Gastroesophageal sphincter (tissue), 4 donors: ENCODE measurements around the gene SPON2. TPM values are rescaled to one million over a fixed set of nuclear protein-coding genes. Genes with fewer than 3 reads are reported as not detected.
A peak's percentile ranks its signal among the peaks of the same experiment; 100 is the strongest.

Source experiments
- ATAC-seq: fragments of 150-250 bp; one replicate; pipeline ENCODE4 v1.9.1; 2016; ENCODE audit warnings: mild to moderate bottlenecking, moderate library complexity
- H3K27ac ChIP-seq, 4 donors: fragments of 200-600 bp; sonication (generic) in 3 of 4; 1 replicate in 3 of 4; 2 replicates in 1 of 4; pipeline ENCODE4 v1.5.1; 2016 to 2019
- H3K27me3 ChIP-seq: fragments of 200-600 bp; sonication (generic); one replicate; pipeline ENCODE4 v1.5.1; 2019
- H3K36me3 ChIP-seq, 2 donors: fragments of 200-600 bp; sonication (generic); one replicate each; pipeline ENCODE4 v1.5.1; 2019; ENCODE audit warnings: control low read depth in 1 of 2
- H3K4me1 ChIP-seq, 3 donors: fragments of 200-600 bp; sonication (generic); 1 replicate in 2 of 3; 2 replicates in 1 of 3; pipeline ENCODE4 v1.5.1; 2016 to 2019; ENCODE audit warnings: control low read depth in 2 of 3
- H3K4me3 ChIP-seq, 2 donors: fragments of 200-600 bp; sonication (generic); one replicate each; pipeline ENCODE4 v1.5.1; 2019; ENCODE audit warnings: mild to moderate bottlenecking in 1 of 2, moderate library complexity in 1 of 2
- H3K9me3 ChIP-seq, 3 donors: fragments of 200-600 bp; sonication (generic); one replicate each; pipeline ENCODE4 v1.5.1; 2017 to 2019; ENCODE audit warnings: control low read depth in 2 of 3
- EP300 ChIP-seq: sonication (generic); formaldehyde crosslinking; IDR thresholded peaks from one replicate; pipeline ENCODE4 v1.6.1; 2017; ENCODE audit warnings: antibody characterized with exemption, mild to moderate bottlenecking
- POLR2A ChIP-seq, 2 donors: fragments of 450-650 bp; IDR thresholded peaks; one replicate each; pipeline ENCODE4 v1.6.1; 2017; ENCODE audit warnings: antibody characterized with exemption in 2 of 2, mild to moderate bottlenecking in 2 of 2, moderate library complexity in 1 of 2
- POLR2AphosphoS5 ChIP-seq: sonication (generic); formaldehyde crosslinking; IDR thresholded peaks from one replicate; pipeline ENCODE4 v1.6.1; 2017; ENCODE audit warnings: antibody characterized with exemption
- WGBS, 2 donors: methylation state at CpG; one replicate each; pipeline ENCODE4 v1.1.5; 2018; ENCODE audit warnings: low coverage in 1 of 2; 5-methylcytosine and 5-hydroxymethylcytosine counted together
- total RNA-seq, 4 donors: library from RNA; depleted of rRNA; stranded (reverse); fragments of >200 nt; gene quantifications; one replicate each; pipeline ENCODE4 v1.1.0, GENCODE V29; 2016
- TF ChIP-seq, protein P1 (sequence below), 4 experiments: fragments of 200-600 bp in 2 of 4; fragments of 450-650 bp in 2 of 4; sonication (generic) in 1 of 4; IDR thresholded peaks; one replicate each; pipeline ENCODE4 v1.5.1; 2017 to 2019; ENCODE audit warnings: antibody characterized with exemption in 4 of 4, mild to moderate bottlenecking in 2 of 4, moderate library complexity in 2 of 4

The SPON2 gene
- total RNA-seq, 4 donors from 2014 or later, result 16.3 to 72.5 (median 55.0) TPM

DNA sequence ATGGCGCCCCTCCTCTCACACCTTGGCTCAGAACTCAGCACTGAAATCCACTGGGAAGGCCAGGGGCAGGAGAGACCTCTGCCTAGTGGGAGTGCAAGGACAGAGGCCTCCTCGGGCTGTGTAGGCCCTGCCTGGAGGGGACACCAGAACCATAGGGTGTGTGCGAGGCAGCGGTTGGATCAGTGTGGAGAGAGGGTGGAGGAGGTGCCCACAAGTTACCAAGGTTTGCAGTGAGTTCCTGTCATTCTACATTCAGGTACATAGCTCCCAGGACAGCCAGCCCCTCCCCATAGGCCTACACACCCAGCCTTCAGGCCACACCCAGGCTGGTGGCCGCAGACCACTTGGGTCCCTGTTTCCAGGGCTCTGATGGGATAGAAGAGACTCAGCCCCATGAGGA lies 19.2 kb upstream of the SPON2 start:
- Histone ChIP-seq H3K4me1 (peaks cover 10 to 52% (median 31%) of the 10 kb centered on the region in 3 donors), H3K9me3 (no peaks in the 10 kb centered on the region), H3K36me3 (no peaks in the 10 kb centered on the region), H3K4me3 (no peak overlapping the region), H3K27me3 (no peaks in the 10 kb centered on the region), H3K27ac (peak overlapping the region; percentile 16 to 87 (median 80))
- ATAC-seq, result no peak
- 62% methylated on average over 3 of the region's 5 CpGs; no CpG with 5 or more reads in 1 of the 2 donors for WGBS, 2 donors
- TF ChIP-seq EP300, result no peak
- TF ChIP-seq POLR2A (IDR thresholded peaks at IDR 0.05), result no peak
- TF ChIP-seq POLR2AphosphoS5, result no peak
- TF ChIP-seq, protein P1, sequence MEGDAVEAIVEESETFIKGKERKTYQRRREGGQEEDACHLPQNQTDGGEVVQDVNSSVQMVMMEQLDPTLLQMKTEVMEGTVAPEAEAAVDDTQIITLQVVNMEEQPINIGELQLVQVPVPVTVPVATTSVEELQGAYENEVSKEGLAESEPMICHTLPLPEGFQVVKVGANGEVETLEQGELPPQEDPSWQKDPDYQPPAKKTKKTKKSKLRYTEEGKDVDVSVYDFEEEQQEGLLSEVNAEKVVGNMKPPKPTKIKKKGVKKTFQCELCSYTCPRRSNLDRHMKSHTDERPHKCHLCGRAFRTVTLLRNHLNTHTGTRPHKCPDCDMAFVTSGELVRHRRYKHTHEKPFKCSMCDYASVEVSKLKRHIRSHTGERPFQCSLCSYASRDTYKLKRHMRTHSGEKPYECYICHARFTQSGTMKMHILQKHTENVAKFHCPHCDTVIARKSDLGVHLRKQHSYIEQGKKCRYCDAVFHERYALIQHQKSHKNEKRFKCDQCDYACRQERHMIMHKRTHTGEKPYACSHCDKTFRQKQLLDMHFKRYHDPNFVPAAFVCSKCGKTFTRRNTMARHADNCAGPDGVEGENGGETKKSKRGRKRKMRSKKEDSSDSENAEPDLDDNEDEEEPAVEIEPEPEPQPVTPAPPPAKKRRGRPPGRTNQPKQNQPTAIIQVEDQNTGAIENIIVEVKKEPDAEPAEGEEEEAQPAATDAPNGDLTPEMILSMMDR (IDR thresholded peaks at IDR 0.05), result no peak

DNA sequence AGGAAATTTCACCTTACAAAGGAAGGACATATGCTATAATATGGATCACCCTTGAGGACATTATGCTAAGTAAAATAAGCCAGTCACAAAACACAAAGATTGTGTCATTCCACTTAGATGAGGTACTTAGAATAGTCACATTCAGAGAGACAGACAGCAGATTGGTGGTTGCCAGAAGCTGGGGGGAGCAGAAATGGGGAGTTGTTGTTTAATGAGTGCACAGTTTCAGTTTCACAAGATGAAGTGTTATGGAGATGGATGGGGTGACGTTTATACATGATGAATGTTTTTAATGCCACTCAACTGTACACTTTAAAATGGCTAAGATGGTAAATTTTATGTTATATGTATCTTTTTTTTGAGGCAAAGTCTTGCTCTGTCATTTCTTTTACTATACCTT lies 14.8 kb upstream of the SPON2 start:
- Histone ChIP-seq H3K36me3 (no peaks in the 10 kb centered on the region), H3K4me3 (no peak overlapping the region), H3K4me1 (peaks cover 0 to 14% (median 6%) of the 10 kb centered on the region in 3 donors), H3K27ac (no peak overlapping the region), H3K9me3 (no peaks in the 10 kb centered on the region), H3K27me3 (no peaks in the 10 kb centered on the region)
- ATAC-seq, result no peak
- whole genome bisulfite sequencing, 2 donors, result 41 to 60% methylated on average over 1 of the region's 1 CpG
- TF ChIP-seq, protein P1 (IDR thresholded peaks at IDR 0.05), result no peak
- TF ChIP-seq POLR2AphosphoS5 (no peak), EP300 (no peak), POLR2A (IDR thresholded peaks at IDR 0.05) (no peak)

DNA sequence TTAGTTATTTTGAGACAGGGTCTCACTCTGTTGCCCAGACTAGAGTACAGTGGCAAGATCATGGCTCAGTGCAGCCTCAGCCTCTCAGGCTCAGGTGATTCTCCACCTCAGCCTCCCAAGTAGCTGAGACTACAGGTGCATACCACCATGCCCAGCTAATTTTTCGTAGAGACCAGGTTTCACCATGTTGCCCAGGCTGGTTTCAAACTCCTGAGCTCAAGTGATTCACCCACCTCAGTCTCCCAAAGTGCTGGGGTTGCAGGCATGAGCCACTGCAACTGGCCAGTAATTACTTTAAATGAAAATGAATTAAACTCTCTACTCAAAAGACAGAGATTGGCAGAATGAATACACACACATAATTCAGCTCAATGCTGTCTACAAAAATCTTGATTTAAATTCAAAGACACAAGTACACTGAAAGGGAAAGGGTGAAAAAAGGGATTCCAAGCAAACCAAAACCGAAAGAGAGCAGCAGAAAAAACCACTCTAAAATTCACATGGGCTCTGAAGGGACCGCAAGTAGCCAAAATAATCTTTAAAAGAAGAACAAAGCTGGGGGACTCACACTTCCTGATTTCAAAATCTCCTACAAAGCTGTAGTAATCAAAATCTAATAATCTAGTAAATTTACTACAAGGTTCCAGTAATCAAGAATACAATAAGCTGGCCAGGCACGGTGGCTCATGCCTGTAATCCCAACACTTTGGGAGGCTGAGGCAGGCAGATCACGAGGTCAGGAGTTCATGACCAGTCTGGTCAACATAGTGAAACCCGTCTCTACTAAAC lies 11.8 kb upstream of the SPON2 start:
- ATAC-seq, result peak; percentile 43

DNA sequence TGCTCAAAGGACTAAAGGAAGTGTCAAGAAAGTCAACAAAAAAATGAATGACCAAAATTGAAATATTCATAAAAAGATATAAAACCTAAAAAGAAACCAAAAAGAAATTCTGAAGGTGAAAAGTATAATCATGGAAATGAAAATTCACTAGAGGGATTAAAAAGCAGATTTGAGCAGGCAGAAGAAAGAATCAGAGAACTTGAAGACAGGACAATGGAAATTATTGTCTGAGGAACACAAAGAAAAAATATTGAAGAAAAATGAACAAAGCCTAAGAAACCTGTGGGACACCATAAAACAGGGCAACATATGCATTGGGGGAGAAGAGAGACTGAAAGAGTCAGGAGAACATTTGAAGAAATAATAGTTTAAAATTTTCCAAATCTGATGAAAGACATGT lies 9.9 kb upstream of the SPON2 start:
- H3K27me3 ChIP-seq, result no peaks in the 10 kb centered on the region
- H3K9me3 ChIP-seq, result peaks cover 0 to 8% (median 0%) of the 10 kb centered on the region in 3 donors
- H3K36me3 ChIP-seq, result no peaks in the 10 kb centered on the region
- H3K4me1 ChIP-seq, result peaks cover 0 to 7% (median 3%) of the 10 kb centered on the region in 3 donors
- no peak overlapping the region for H3K27ac ChIP-seq
- no peak for ATAC-seq
- TF ChIP-seq, protein P1 (IDR thresholded peaks at IDR 0.05), result no peak
- TF ChIP-seq EP300, result no peak
- TF ChIP-seq POLR2AphosphoS5, result no peak
- no peak for TF ChIP-seq POLR2A (IDR thresholded peaks at IDR 0.05)
- no peak overlapping the region for H3K4me3 ChIP-seq

More for the DNA sequence above, 11.8 kb upstream of the SPON2 start:
- H3K36me3 ChIP-seq, result no peaks in the 10 kb centered on the region
- H3K9me3 ChIP-seq, result peaks cover 0 to 8% (median 0%) of the 10 kb centered on the region in 3 donors
- H3K27me3 ChIP-seq, result no peaks in the 10 kb centered on the region
- WGBS, 2 donors, result 47 to 56% methylated on average over 3 to 6 of the region's 6 CpGs
- H3K4me3 ChIP-seq, result no peak overlapping the region
- H3K27ac ChIP-seq, result peak overlapping the region in 3 of 4 donors; percentile 9 to 22 (median 12)
- TF ChIP-seq, protein P1 (IDR thresholded peaks at IDR 0.05), result no peak
- TF ChIP-seq EP300 (no peak), POLR2A (IDR thresholded peaks at IDR 0.05) (no peak), POLR2AphosphoS5 (no peak)
- no peaks in the 10 kb centered on the region for H3K4me1 ChIP-seq

DNA sequence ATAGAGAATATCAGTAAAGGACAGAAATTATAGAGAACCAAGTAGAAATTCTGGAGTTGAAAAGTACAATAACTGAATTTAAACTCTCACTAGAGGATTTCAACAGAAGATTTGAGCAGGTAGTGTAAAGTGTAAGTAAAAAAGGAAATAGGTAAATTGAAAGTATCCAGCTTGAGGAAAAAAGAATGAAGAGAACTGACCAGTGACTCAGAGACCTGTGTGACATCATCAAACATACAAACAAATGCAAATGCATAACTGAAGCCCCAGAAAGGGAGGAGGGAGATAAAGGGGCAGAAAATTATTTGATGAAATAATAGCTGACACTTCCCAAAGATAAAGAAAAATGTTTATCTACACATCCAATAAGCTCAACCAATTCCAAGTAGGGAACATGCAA lies 8.3 kb upstream of the SPON2 start:
- H3K9me3 ChIP-seq, result peaks cover 0 to 8% (median 0%) of the 10 kb centered on the region in 3 donors
- no peak for ATAC-seq
- H3K36me3 ChIP-seq, result no peaks in the 10 kb centered on the region
- H3K27me3 ChIP-seq, result no peaks in the 10 kb centered on the region
- H3K4me1 ChIP-seq, result peaks cover 0 to 13% (median 6%) of the 10 kb centered on the region in 3 donors
- no peak overlapping the region for H3K4me3 ChIP-seq
- H3K27ac ChIP-seq, result no peak overlapping the region
- TF ChIP-seq, protein P1 (IDR thresholded peaks at IDR 0.05), result no peak
- TF ChIP-seq EP300, result no peak
- TF ChIP-seq POLR2A (IDR thresholded peaks at IDR 0.05), result no peak
- no peak for TF ChIP-seq POLR2AphosphoS5
